Measurements from ENCODE around the gene C1QC. TPM values are rescaled to one million over a fixed set of nuclear protein-coding genes. Genes with fewer than 3 reads are reported as not detected.

C1QC gene
- total RNA-seq, 1 donor from 2014 or later = not detected

GRCh38 chr1:22629886-22630285 is 13.5 kb upstream of the C1QC start:
- Mint-ChIP-seq H3K27ac (ENCODE audit: unreplicated experiment) (no peak overlapping the region), H3K9me3 (ENCODE audit: unreplicated experiment) (peaks cover 3% of the 10 kb centered on the region), H3K27me3 (ENCODE audit: unreplicated experiment) (peaks cover 4% of the 10 kb centered on the region), H3K4me3 (ENCODE audit: unreplicated experiment) (no peak overlapping the region), H3K4me1 (ENCODE audit: low read depth, unreplicated experiment) (peaks cover 15% of the 10 kb centered on the region), H3K36me3 (ENCODE audit: unreplicated experiment) (no peaks in the 10 kb centered on the region)
- TF ChIP-seq CTCF (IDR thresholded peaks at IDR 0.05; ENCODE audit: partially characterized antibody, unreplicated experiment) = no peak
- DNase-seq = no peak

DNA sequence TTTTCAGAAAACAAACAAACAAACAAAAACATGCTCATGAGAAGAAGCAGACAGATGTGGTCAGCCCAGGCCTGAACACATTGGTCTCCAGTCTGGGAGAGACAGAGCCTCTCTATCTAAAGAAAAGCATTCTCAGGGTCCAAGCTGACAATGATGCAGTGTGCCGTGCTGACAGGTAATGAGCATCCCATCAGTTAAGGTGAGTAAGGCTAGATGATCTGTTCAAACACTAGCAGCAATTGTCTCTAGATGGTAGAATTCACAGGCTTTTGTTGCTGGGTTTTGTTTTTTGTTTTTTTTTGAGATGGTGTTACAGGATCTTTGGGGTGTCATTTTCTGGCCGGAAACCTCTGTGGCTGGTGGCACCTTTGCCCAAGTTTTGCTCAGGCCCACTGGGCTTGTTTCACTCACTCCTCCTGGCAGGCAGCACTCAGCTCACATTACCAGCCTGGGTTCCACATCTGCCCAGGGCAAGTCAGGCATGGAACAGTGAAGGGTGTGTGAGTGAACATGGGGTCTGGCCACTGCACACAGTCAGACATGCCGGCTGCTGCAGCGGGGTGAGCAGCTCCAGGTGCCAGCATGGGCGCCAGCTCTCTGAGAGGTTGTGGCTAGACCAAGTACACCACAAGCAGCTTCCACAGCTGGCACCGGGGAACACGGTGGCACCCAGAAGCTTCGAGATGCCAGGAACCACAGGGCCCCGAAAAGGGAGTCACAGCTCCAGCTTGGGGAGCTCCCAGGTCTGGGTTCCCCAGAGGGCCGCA is 9.6 kb upstream of the C1QC start:
- no peak overlapping the region for H3K4me3 Mint-ChIP-seq (ENCODE audit: unreplicated experiment)
- peaks cover 3% of the 10 kb centered on the region for H3K27me3 Mint-ChIP-seq (ENCODE audit: unreplicated experiment)
- no peak for DNase-seq
- H3K4me1 Mint-ChIP-seq (ENCODE audit: low read depth, unreplicated experiment) = peaks cover 14% of the 10 kb centered on the region
- no peak for TF ChIP-seq CTCF (IDR thresholded peaks at IDR 0.05; ENCODE audit: partially characterized antibody, unreplicated experiment)
- H3K9me3 Mint-ChIP-seq (ENCODE audit: unreplicated experiment) = peaks cover 3% of the 10 kb centered on the region
- H3K27ac Mint-ChIP-seq (ENCODE audit: unreplicated experiment) = no peak overlapping the region
- peaks cover 4% of the 10 kb centered on the region for H3K36me3 Mint-ChIP-seq (ENCODE audit: unreplicated experiment)

GRCh38 chr1:22635436-22635835 is 8.0 kb upstream of the C1QC start:
- Mint-ChIP-seq H3K4me1 (ENCODE audit: low read depth, unreplicated experiment) (peaks cover 7% of the 10 kb centered on the region), H3K9me3 (ENCODE audit: unreplicated experiment) (peaks cover 2% of the 10 kb centered on the region), H3K27me3 (ENCODE audit: unreplicated experiment) (peaks cover 6% of the 10 kb centered on the region), H3K27ac (ENCODE audit: unreplicated experiment) (no peak overlapping the region), H3K4me3 (ENCODE audit: unreplicated experiment) (no peak overlapping the region), H3K36me3 (ENCODE audit: unreplicated experiment) (peaks cover 4% of the 10 kb centered on the region)
- TF ChIP-seq CTCF (IDR thresholded peaks at IDR 0.05; ENCODE audit: partially characterized antibody, unreplicated experiment) = no peak
- DNase-seq = no peak

GRCh38 chr1:22636353-22636752 is 7.1 kb upstream of the C1QC start, which contains the start of gene C1QA:
TSS of gene C1QA (plus strand) at chr1:22636628. CDS start at chr1:22637617, 989 bp downstream.
- TF ChIP-seq CTCF (IDR thresholded peaks at IDR 0.05; ENCODE audit: partially characterized antibody, unreplicated experiment) = no peak
- H3K27ac Mint-ChIP-seq (ENCODE audit: unreplicated experiment) = no peak within 1 kb of the TSS
- H3K36me3 Mint-ChIP-seq (ENCODE audit: unreplicated experiment) = peaks cover 4% of the 10 kb centered on the region
- no peak within 1 kb of the TSS for H3K4me3 Mint-ChIP-seq (ENCODE audit: unreplicated experiment)
- peaks cover 10% of the 10 kb centered on the region for H3K27me3 Mint-ChIP-seq (ENCODE audit: unreplicated experiment)
- H3K9me3 Mint-ChIP-seq (ENCODE audit: unreplicated experiment) = peaks cover 2% of the 10 kb centered on the region
- no peak for DNase-seq
- peaks cover 11% of the 10 kb centered on the region for H3K4me1 Mint-ChIP-seq (ENCODE audit: low read depth, unreplicated experiment)

GRCh38 chr1:22636927-22637326 is 6.5 kb upstream of the C1QC start:
- no peak for TF ChIP-seq CTCF (IDR thresholded peaks at IDR 0.05; ENCODE audit: partially characterized antibody, unreplicated experiment)
- Mint-ChIP-seq H3K36me3 (ENCODE audit: unreplicated experiment) (peaks cover 4% of the 10 kb centered on the region), H3K27me3 (ENCODE audit: unreplicated experiment) (peaks cover 10% of the 10 kb centered on the region), H3K27ac (ENCODE audit: unreplicated experiment) (no peak overlapping the region), H3K9me3 (ENCODE audit: unreplicated experiment) (peaks cover 3% of the 10 kb centered on the region), H3K4me3 (ENCODE audit: unreplicated experiment) (no peak overlapping the region), H3K4me1 (ENCODE audit: low read depth, unreplicated experiment) (peaks cover 14% of the 10 kb centered on the region)
- no peak for DNase-seq

Data from glutamatergic neuron (in vitro differentiated cells).